Hematopoietic multipotent progenitor cell (in vitro differentiated cells): ENCODE results near the gene PPP1R9B. TPM values are rescaled to one million over a fixed set of nuclear protein-coding genes. Genes with fewer than 3 reads are reported as not detected.

Source experiments
- DNase-seq, 3 donors: peaks; one replicate each; pipeline ENCODE4 v3.0.0-alpha.2; 2011 to 2015; ENCODE audit warnings: low read depth in 2 of 3, low spot score in 2 of 3
- total RNA-seq: library from RNA; depleted of rRNA; stranded (reverse); fragments of >200 nt; gene quantifications from one replicate; pipeline ENCODE4 v1.2.3, GENCODE V29; 2012

The PPP1R9B gene
- total RNA-seq, 1 donor = 42.5 TPM

- DNase-seq = no peak
Observed at GRCh38 chr17:50161911-50162288, 11.4 kb upstream of the PPP1R9B start.

DNA sequence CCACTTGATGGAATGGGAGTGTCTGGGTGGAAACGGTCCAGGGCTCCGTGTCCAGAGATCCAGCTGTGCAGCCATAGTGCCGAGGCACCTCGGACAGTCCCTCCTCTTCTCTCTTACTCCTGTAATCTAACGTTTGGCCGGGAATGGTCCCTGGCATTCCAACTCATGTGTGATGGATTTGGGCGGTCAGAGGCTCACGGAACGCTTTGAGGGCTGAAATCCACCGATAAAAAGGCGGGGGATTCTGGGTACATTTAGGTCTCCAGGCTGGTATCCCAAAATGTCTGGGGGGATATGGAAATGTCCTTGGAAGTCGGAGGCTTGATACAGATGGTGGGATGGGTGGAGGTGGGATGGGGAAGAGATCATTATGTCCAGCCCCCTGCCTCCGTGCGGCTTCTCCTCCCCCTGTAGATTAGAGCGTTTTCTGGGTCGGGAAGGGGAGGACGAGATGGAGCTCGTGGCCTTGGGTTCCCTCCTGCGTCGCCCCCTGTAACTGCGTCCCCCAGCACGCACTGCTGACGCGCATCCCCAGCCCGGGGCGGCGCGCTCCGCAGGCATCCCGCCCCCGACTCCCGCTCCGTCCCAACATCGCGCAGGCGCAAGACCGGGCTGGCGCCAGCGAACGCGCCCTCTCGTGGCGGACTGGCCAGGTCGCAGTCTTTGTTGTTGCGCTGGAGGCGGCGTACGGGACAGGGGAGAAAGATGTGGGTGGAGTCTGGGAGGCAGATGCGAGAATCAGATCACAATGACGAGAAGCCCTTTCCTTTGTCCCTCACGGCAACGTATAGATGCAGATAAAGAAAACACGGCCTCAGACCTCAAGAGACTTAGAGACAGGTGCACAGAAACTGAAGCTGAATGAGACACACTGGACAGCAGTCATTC, 10.8 kb upstream of the PPP1R9B start:
- DNase-seq = peak; percentile 91 to 96 (median 94)

DNA sequence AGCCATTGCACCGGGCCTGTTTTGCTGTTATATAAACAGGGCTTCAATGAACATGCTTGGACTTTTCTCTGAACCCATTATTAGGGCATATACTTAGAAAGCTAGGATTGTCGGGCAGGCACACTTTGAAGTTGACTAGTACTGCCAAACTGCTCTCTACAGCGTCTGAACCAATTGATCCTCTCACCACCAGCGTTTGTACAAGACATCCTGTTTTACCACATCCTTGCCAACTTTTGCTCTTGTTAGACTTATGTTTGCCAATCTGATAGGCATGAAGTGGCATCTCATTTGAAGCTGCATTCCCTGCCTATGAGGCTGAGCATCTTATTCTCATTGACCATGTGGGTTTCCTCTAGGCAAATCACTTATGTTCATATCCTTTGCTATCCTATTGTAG, 7.4 kb upstream of the PPP1R9B start:
- no peak for DNase-seq

DNA sequence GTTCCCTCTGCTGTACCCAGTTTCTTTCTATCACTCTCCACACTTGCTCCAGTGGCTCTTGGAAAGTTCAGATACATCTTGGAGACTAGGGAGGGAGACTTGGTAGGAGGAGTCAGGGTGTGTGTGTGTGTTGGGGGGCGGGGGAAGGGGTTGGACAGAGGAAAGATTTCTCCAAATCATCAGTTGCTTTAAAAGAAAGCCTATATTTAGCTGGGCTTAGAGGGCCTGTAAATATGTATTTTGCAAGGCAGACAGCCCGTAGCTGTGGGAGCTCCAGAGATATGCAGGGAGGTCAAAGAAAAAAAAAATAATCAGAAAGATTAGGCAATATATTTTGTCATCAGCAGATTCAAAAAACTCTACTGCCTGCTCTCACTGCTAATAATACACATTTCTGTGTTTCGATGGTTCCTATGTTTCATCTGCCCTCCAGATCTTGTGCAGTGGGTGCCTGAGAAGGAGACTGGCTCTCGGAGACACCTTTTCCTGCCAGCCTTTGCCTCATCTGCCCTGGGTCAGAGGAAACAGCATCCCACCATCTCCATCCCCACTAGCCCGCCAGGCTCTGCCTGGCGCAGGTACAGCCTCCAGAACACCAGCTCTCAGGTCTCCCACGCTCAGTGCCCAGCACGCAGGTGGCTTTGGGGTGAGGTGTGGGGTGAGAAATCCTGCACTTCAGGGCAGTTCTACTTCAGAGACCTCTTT, 4.8 kb upstream of the PPP1R9B start:
- no peak for DNase-seq

DNA sequence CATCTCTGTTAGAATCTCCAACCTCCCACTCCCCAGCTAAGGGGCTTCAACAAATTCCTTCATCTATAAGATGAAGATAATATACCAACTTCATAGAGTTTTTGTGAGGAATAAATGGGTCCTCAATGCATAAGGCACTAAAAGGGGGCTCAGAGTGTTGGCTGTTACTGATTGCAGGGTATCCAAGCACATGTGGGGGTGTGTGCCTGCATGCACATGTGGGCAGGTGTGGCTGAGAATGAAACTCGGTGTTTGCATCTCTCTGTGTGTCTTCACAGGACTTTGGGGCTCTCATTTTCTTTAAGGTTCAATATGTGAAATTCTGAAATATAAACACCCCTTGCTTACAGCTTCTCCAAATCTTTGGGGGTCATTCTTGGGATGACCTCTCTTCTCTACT, 4.1 kb upstream of the PPP1R9B start:
- DNase-seq = no peak

GRCh38 chr17:50153650-50154575, 3.4 kb upstream of the PPP1R9B start:
- peak in 1 of 3 donors; percentile 32 for DNase-seq

- no peak for DNase-seq
Observed at GRCh38 chr17:50152736-50153135, 2.3 kb upstream of the PPP1R9B start.

- DNase-seq = peak in 2 of 3 donors; percentile 50 to 67
Observed at GRCh38 chr17:50151937-50152547, 1.6 kb upstream of the PPP1R9B start.

- DNase-seq = peak in 2 of 3 donors; percentile 94
Observed at GRCh38 chr17:50151041-50151936, 812 bp upstream of the PPP1R9B start.

GRCh38 chr17:50149417-50150353, 792 bp downstream of the PPP1R9B start:
- peak in 2 of 3 donors; percentile 42 to 47 for DNase-seq

- no peak for DNase-seq
Observed at GRCh38 chr17:50149091-50149416, 1.4 kb downstream of the PPP1R9B start.

DNA sequence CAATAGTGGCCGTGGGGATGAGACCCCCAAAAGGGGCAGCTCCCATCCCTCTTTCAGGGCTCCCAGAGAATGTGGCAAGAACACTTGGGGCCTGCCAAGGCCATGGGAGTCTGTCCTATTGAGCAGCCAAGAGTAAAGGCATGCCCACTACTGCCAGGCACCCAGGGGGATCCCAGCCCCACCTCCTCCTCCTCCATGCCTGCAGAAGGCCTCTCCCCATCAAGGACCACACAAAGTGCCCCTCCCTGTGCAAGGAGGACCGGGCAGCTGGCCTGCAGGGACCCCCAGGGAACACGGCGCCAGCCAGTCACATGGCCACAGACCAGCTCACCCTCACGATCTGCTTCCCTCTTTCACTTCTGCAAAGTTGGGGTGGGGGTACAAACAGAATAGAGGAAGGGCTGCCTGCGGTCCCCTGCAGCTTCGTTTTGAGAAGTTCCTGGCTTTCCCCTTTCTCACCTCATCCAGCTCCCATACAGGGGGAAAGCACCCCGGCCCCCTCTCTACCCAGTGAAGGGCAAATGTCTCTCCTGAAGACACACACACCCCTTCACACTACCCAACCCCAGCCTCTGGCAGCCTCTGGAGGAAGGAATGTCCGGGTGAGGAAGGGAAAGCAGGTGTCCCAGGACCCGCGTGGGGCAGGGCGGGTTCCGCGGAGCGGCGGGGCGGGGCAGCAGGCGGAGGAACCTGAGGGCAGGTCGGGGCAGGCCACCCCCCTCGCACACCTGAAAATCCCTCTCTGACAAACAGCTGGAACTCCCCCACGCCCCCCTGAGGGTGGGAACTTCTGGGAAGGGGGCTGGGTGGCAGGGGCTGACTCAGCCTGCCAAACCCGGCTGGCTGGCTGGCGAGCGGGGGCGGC, 2.0 kb downstream of the PPP1R9B start:
- peak in 2 of 3 donors; percentile 85 to 86 for DNase-seq

GRCh38 chr17:50147841-50148225, 2.6 kb downstream of the PPP1R9B start:
- no peak for DNase-seq

GRCh38 chr17:50146927-50147665, 3.4 kb downstream of the PPP1R9B start:
- DNase-seq = no peak

DNA sequence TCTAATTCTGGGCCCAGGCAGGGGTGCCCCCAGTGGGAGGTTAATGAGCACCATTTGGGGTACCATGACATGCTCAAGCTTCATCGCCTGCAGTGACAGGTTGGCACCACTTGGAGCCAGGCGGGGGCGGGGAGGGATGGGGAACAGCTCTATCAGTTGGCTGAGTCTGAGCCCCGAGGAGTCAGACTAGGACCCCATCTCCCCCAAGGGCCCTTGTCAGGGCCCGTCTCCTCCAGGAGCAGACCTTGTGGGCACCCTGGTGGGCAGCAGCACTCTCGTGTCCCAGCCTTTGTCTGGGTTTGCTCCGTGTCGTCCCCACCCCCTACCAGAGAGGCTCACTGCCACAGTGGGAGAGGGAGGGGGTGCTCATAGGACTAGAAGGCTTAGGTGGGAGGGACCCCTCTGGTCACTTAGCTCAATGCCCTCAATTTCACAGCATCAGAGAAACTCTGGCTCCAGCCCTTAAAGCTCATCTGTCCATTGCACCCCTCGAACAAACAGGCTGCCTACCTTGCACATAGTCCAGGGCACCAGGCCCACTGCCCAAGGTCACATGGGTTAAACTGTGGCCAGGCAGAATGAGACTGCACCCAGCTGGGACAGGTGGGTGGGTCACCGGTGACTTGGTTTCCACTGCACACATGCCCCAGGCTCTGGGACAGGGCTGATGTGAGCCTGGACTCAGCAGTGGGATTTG, 4.1 kb downstream of the PPP1R9B start:
- no peak for DNase-seq

DNA sequence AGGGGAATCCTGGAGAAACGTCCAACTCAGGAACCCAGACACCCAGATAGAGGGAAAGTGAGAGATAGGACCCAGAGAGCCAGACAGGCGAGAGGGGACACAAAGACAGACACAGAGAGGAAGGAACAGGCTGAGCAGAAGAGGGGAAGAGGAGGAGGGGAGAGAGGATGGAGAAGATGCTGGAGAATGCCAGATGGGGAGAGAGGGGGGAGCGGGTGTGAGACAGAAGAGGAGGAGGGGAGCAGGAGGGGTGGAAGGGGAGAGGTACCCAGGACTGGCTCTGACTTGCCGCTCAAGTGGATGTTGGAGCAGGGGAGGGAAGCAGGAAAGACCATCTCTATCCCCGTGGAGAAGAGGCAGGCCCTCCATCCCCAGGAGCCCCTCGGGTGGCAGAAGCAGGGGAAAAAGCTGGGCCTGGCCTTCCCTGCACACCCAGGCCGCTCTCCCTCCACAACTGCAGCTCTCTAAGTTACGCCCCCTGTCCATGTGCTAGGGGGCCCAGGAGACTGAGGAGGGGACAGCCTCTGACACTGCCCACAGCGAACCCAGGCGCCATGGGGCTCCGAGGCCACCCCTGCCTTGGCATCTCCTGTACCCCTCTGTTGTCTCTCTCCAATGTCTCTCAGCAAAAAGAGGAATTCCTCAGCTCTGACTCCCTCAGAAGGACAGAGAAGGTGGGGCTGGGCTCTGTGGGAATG, 4.8 kb downstream of the PPP1R9B start:
- no peak for DNase-seq
